A673 (cell line): ENCODE measurements around the gene RMND5A. TPM values are rescaled to one million over a fixed set of nuclear protein-coding genes. Genes with fewer than 3 reads are reported as not detected.

Experiments
- BruUV-seq: library from RNA; stranded (reverse); fragments of 400-500 nt; replicated peaks from 2 replicates; lab custom pipeline; 2021; lab: Mats Ljungman, UMichigan
- CTCF ChIA-PET: fragments of 300-600 bp; sonication (Branson Sonifier 250); formaldehyde crosslinking; loops from one replicate; lab custom pipeline; 2022; ENCODE audit warnings: antibody characterized with exemption; lab: Charles Lee
- POLR2A ChIA-PET: fragments of 300-600 bp; sonication (Branson Sonifier 250); formaldehyde crosslinking; loops from one replicate; lab custom pipeline; 2022; ENCODE audit warnings: antibody characterized with exemption; ENCODE audit not compliant: low non-redundant PET; lab: Charles Lee
- DNase-seq: peaks from one replicate; pipeline ENCODE4 v3.0.0-alpha.2; 2015; ENCODE audit warnings: low spot score
- H3K27ac ChIP-seq: fragments of 200-600 bp; sonication (generic); 2 replicates; pipeline ENCODE4 v1.5.1; 2016; ENCODE audit warnings: mixed run types, low read depth, mild to moderate bottlenecking, mixed read lengths, antibody characterized with exemption, low read length; ENCODE audit not compliant: poor library complexity, severe bottlenecking
- H3K27me3 ChIP-seq: fragments of 200-600 bp; sonication (generic); replicated peaks from 2 replicates; pipeline ENCODE4 v1.6.1; 2017; ENCODE audit warnings: mixed run types, low read depth, mild to moderate bottlenecking, mixed read lengths, antibody characterized with exemption, low read length; ENCODE audit not compliant: insufficient read depth, poor library complexity
- H3K36me3 ChIP-seq: fragments of 200-600 bp; sonication (generic); 2 replicates; pipeline ENCODE4 v1.6.1; 2016; ENCODE audit warnings: mixed run types, mild to moderate bottlenecking, mixed read lengths, antibody characterized with exemption, low read length; ENCODE audit not compliant: insufficient read depth, poor library complexity, severe bottlenecking
- H3K4me1 ChIP-seq: fragments of 200-600 bp; sonication (generic); 2 replicates; pipeline ENCODE4 v1.6.1; 2017; ENCODE audit warnings: mixed run types, mild to moderate bottlenecking, mixed read lengths, antibody characterized with exemption, low read length; ENCODE audit not compliant: insufficient read depth, poor library complexity, severe bottlenecking
- H3K4me3 ChIP-seq: fragments of 200-600 bp; sonication (generic); 2 replicates; pipeline ENCODE4 v1.5.1; 2016; ENCODE audit warnings: low read depth, mixed run types, mild to moderate bottlenecking, mixed read lengths, low read length; ENCODE audit not compliant: poor library complexity, severe bottlenecking
- H3K9me3 ChIP-seq: fragments of 200-600 bp; sonication (generic); 2 replicates; pipeline ENCODE4 v1.6.1; 2016; ENCODE audit warnings: mixed run types, low read depth, mild to moderate bottlenecking, mixed read lengths, antibody characterized with exemption, low read length; ENCODE audit not compliant: poor library complexity, severe bottlenecking
- EZH2 ChIP-seq: fragments of 200-600 bp; sonication (generic); IDR thresholded peaks from 2 replicates; pipeline ENCODE4 v1.6.1; 2017; ENCODE audit warnings: borderline replicate concordance, low read depth, mild to moderate bottlenecking, mixed read lengths, antibody characterized with exemption, low read length; ENCODE audit not compliant: poor library complexity, severe bottlenecking
- intact Hi-C: fragments of 100-400 bp; cut with micrococcal nuclease; formaldehyde crosslinking; loops from one replicate; pipeline ENCODE4 v1.10.0; 2022; ENCODE audit not compliant: unreplicated experiment
- total RNA-seq: library from RNA; stranded (reverse); gene quantifications from 2 replicates; pipeline ENCODE4 v1.2.3, GENCODE V29; 2021
- TF ChIP-seq, protein P1 (sequence below): fragments of 300-800, 200-600 bp; sonication (generic); conservative IDR thresholded peaks from 2 replicates; pipeline ENCODE4 v1.5.1; 2017; ENCODE audit warnings: low read depth, mild to moderate bottlenecking, antibody characterized with exemption, low read length, moderate library complexity, mixed read lengths

Gene RMND5A
- total RNA-seq, 1 experiment from 2014 or later, result 38.7 TPM

DNA sequence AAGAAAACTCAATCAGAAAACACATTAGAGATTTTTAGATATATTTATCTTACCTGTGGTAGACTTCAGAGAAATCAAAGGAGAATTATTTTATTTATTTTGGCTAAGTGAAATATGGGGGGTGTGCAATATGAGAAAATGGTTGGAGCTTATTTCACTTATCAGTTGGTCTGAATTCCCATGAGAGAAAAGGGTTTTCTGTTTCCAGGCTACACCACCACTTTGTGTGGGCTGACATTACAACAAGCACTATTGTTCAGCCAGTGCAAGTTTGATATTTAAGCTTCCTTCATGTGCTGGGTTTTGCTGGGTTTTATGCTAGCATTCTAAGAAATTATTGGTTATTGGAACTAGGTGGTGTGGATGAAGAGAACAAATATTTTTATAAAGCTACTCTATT lies 33.5 kb downstream of the RMND5A start:
- TF ChIP-seq, protein P1, sequence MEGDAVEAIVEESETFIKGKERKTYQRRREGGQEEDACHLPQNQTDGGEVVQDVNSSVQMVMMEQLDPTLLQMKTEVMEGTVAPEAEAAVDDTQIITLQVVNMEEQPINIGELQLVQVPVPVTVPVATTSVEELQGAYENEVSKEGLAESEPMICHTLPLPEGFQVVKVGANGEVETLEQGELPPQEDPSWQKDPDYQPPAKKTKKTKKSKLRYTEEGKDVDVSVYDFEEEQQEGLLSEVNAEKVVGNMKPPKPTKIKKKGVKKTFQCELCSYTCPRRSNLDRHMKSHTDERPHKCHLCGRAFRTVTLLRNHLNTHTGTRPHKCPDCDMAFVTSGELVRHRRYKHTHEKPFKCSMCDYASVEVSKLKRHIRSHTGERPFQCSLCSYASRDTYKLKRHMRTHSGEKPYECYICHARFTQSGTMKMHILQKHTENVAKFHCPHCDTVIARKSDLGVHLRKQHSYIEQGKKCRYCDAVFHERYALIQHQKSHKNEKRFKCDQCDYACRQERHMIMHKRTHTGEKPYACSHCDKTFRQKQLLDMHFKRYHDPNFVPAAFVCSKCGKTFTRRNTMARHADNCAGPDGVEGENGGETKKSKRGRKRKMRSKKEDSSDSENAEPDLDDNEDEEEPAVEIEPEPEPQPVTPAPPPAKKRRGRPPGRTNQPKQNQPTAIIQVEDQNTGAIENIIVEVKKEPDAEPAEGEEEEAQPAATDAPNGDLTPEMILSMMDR, result no peak
- no peak for TF ChIP-seq EZH2
- POLR2A ChIA-PET, result no interaction called here
- Histone ChIP-seq H3K27ac (no peak overlapping the region), H3K4me1 (peaks cover 3% of the 10 kb centered on the region), H3K4me3 (no peak overlapping the region), H3K36me3 (peaks cover 64% of the 10 kb centered on the region), H3K27me3 (no peaks in the 10 kb centered on the region), H3K9me3 (peaks cover 26% of the 10 kb centered on the region)
- no TSS peak for BruUV-seq
- DNase-seq, result no peak
- CTCF ChIA-PET, result no interaction called here
- intact Hi-C loops, result no loop called here

DNA sequence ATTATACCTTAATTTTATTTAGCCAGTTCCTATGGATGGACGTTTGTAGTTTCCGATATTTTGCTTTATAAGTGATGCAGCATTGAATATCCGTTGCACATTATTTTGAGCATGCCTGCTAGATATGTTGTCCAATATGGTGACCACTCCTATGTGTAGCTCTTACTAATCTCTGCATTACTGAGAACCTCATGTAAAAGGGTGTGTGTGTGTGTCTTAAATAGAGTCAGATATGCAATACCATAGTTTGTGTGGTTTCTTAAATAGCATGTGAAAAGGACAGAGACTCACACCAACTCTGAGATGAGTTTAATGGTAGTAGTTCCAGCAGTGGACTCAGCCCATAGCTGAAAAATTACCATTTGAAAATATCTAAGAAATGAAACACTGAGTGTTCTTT lies 38.3 kb downstream of the RMND5A start:
- ChIA-PET POLR2A (no interaction called here), CTCF (no interaction called here)
- no peak overlapping the region for H3K27ac ChIP-seq
- no peak overlapping the region for H3K4me3 ChIP-seq
- BruUV-seq, result no TSS peak
- H3K9me3 ChIP-seq, result no peaks in the 10 kb centered on the region
- TF ChIP-seq, protein P1, result no peak
- TF ChIP-seq EZH2, result no peak
- no peak for DNase-seq
- peaks cover 19% of the 10 kb centered on the region for H3K36me3 ChIP-seq
- H3K27me3 ChIP-seq, result no peaks in the 10 kb centered on the region
- H3K4me1 ChIP-seq, result no peaks in the 10 kb centered on the region
- intact Hi-C loops, result no loop called here

DNA sequence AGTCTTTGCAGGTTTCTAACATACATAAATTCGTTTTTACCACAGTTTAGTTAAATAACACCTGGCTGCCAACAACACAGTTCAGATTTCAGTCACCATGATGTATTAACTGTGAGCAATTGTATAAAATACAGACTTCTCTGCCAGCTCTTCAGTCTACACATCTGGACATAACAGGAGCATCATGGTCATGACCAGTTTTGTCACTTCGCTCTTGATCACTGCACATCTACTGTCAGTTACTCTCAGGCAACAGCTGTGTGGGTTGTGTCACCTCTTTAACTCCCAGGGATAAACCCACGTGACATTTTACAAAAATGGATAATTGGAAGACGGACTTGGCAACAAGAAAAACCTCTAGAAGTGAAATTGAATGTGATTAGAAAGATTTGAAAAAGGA lies 40.3 kb downstream of the RMND5A start:
- H3K27ac ChIP-seq, result no peak overlapping the region
- H3K36me3 ChIP-seq, result peaks cover 4% of the 10 kb centered on the region
- H3K4me3 ChIP-seq, result no peak overlapping the region
- intact Hi-C loops, result no loop called here
- no TSS peak for BruUV-seq
- H3K27me3 ChIP-seq, result no peaks in the 10 kb centered on the region
- H3K4me1 ChIP-seq, result no peaks in the 10 kb centered on the region
- ChIA-PET POLR2A (no interaction called here), CTCF (no interaction called here)
- H3K9me3 ChIP-seq, result no peaks in the 10 kb centered on the region
- no peak for TF ChIP-seq EZH2
- TF ChIP-seq, protein P1, result no peak
- no peak for DNase-seq
